Fibroblast of the aortic adventitia (primary cell): Measurements from ENCODE around the gene SHB. TPM values are rescaled to one million over a fixed set of nuclear protein-coding genes. Genes with fewer than 3 reads are reported as not detected.

Source experiments
- DNase-seq: peaks from one replicate; pipeline ENCODE4 v3.0.0-alpha.2; 2010; ENCODE audit warnings: low read depth
- H3K4me3 ChIP-seq: 2 replicates; pipeline ENCODE4 v1.5.1; 2011; ENCODE audit warnings: low read depth, mild to moderate bottlenecking, control low read depth, low read length, moderate library complexity
- total RNA-seq: library from RNA; depleted of rRNA; stranded (reverse); fragments of >200 nt; gene quantifications from 2 replicates; pipeline ENCODE4 v1.2.3, GENCODE V29; 2012; ENCODE audit warnings: low replicate concordance
- TF ChIP-seq, protein P1 (sequence below): IDR thresholded peaks from 2 replicates; pipeline ENCODE4 v1.5.1; 2011; ENCODE audit warnings: mild to moderate bottlenecking, low read length, control low read depth, inconsistent platforms; ENCODE audit not compliant: insufficient read depth

The SHB gene
- total RNA-seq, 1 donor: 26.5 TPM

DNA sequence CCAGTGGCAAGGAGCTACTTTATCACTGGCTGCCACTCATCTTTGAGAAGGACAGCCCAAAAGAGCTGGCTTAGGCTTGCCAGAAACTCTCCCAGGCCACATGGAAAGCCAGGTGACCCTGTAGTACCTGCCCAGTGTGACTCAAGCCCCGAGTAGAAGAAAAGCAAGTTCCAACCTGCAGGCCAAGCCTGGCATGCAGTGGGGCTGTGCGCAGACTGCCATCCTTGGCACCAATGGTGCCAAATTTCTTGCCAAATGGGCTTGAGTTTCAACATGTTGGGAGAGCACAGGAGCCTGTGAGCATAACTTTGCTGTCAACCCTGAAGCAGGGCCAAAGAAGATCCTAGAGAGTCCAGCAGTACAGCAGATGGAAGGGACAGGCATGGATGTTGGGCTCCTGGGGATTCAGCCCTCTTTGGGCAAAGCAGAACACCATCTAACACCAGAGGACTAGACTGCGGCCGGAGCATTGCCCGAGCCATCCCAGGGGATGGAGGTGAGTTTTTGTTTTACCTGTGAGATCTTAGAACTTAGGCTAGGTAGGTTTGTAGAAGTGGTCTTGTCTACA is 27.3 kb upstream of the SHB start:
- TF ChIP-seq, protein P1, sequence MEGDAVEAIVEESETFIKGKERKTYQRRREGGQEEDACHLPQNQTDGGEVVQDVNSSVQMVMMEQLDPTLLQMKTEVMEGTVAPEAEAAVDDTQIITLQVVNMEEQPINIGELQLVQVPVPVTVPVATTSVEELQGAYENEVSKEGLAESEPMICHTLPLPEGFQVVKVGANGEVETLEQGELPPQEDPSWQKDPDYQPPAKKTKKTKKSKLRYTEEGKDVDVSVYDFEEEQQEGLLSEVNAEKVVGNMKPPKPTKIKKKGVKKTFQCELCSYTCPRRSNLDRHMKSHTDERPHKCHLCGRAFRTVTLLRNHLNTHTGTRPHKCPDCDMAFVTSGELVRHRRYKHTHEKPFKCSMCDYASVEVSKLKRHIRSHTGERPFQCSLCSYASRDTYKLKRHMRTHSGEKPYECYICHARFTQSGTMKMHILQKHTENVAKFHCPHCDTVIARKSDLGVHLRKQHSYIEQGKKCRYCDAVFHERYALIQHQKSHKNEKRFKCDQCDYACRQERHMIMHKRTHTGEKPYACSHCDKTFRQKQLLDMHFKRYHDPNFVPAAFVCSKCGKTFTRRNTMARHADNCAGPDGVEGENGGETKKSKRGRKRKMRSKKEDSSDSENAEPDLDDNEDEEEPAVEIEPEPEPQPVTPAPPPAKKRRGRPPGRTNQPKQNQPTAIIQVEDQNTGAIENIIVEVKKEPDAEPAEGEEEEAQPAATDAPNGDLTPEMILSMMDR: no peak
- no peak overlapping the region for H3K4me3 ChIP-seq
- DNase-seq: no peak

- TF ChIP-seq, protein P1: no peak
- no peak for DNase-seq
These were observed 25.1 kb upstream of the SHB start for GRCh38 chr9:38094165-38094564.

GRCh38 chr9:38092656-38093055 is 23.6 kb upstream of the SHB start:
- no peak for DNase-seq
- TF ChIP-seq, protein P1: no peak
- H3K4me3 ChIP-seq: no peak overlapping the region

More at GRCh38 chr9:38094165-38094564, 25.1 kb upstream of the SHB start:
- H3K4me3 ChIP-seq: no peak overlapping the region

- TF ChIP-seq, protein P1: no peak
- DNase-seq: no peak
- no peak overlapping the region for H3K4me3 ChIP-seq
These were observed 23.1 kb upstream of the SHB start for GRCh38 chr9:38092200-38092524.

DNA sequence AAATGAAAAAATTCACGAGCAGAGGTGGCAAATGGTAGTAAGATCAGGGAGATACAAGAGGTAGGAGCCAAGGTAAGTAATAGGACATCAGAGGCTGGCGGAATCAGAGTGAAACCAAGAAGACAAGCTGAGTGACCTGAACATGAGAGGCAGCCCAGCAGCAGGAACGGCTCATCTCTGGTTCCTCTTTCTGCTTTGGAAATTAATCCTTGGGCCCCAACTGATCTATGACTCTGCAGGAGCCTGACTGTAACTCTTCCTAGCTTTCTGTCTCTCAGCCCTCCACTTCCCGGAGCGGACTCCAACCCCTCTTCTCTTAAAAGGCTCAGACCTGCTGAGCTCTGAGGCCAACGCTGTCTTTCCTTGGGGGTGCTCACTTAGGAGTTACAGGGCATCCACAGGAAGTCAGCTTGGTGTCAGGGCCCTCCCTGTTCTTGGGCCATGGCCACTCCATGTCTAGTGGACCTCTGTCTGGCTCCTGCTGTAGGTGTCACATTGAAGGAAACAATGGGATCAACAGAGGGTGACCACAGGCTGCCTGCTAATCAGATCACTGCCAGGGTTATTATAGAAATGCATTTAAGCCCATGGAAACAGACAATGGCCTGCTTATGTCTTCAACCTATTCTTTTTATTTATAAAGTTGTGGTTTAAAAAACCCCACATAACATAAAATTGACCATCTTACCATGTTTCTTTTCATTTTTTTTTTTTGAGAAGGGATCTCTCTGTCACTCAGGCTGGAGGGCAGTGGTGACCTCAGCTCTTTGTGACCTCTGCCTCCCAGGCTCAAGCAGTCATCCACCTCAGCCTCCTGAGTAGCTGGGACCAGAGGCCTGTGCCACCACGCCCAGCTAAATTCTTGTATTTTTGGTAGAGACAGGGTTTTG is 22.5 kb upstream of the SHB start:
- no peak overlapping the region for H3K4me3 ChIP-seq
- DNase-seq: no peak
- TF ChIP-seq, protein P1: no peak

GRCh38 chr9:38090170-38090569 is 21.1 kb upstream of the SHB start:
- TF ChIP-seq, protein P1: no peak
- no peak overlapping the region for H3K4me3 ChIP-seq
- DNase-seq: no peak
